Hepatocyte (in vitro differentiated cells): ENCODE measurements around the gene RTN4RL2.

Experiments
- EZH2 ChIP-seq: fragments of 200-600 bp; sonication (generic); IDR thresholded peaks from 2 replicates; pipeline ENCODE4 v1.6.1; 2016; ENCODE audit warnings: antibody characterized with exemption, mild to moderate bottlenecking, borderline replicate concordance
- TF ChIP-seq, protein P1 (sequence below): fragments of 200-600 bp; sonication (generic); IDR thresholded peaks from 2 replicates; pipeline ENCODE4 v1.5.1; 2016; ENCODE audit warnings: antibody characterized with exemption, mild to moderate bottlenecking; ENCODE audit not compliant: poor library complexity

DNA sequence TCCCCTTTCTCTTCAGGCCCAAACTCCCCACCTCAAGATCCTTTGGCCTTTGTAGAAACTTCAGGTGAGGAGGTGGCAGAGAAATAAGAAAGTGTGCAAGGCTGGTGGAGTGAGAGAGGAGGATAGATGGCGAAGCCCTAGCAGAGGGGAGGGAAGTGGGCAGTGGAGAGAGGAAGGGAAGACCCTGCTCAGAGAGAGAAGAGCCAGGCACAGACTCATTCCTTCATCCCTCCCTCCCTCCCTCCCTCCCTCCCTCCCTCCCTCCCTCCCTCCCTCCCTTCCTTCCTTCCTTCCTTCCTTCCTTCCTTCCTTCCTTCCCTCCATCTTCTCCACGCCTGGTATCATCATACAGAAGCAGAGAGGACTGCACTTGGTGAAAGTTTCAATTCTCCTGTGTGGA lies 21.0 kb downstream of the RTN4RL2 start:
- TF ChIP-seq, protein P1, sequence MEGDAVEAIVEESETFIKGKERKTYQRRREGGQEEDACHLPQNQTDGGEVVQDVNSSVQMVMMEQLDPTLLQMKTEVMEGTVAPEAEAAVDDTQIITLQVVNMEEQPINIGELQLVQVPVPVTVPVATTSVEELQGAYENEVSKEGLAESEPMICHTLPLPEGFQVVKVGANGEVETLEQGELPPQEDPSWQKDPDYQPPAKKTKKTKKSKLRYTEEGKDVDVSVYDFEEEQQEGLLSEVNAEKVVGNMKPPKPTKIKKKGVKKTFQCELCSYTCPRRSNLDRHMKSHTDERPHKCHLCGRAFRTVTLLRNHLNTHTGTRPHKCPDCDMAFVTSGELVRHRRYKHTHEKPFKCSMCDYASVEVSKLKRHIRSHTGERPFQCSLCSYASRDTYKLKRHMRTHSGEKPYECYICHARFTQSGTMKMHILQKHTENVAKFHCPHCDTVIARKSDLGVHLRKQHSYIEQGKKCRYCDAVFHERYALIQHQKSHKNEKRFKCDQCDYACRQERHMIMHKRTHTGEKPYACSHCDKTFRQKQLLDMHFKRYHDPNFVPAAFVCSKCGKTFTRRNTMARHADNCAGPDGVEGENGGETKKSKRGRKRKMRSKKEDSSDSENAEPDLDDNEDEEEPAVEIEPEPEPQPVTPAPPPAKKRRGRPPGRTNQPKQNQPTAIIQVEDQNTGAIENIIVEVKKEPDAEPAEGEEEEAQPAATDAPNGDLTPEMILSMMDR, result no peak
- TF ChIP-seq EZH2, result no peak
